H1 (cell line): ENCODE data around the gene BNIP2. TPM values are rescaled to one million over a fixed set of nuclear protein-coding genes. Genes with fewer than 3 reads are reported as not detected.

Source experiments
- CTCF ChIA-PET: fragments of 300-600 bp; sonication (Branson Sonifier 250); formaldehyde crosslinking; loops from one replicate; lab custom pipeline; 2021; ENCODE audit not compliant: partially characterized antibody; lab: Charles Lee
- POLR2A ChIA-PET: fragments of 300-600 bp; sonication (Branson Sonifier 250); formaldehyde crosslinking; loops from one replicate; lab custom pipeline; 2021; ENCODE audit warnings: inconsistent platforms; ENCODE audit not compliant: partially characterized antibody; lab: Charles Lee
- DNase-seq, 2 experiments: peaks; one replicate each; pipeline versions ENCODE4 v3.0.0 to v3.0.0-alpha.2; 2010 to 2022; ENCODE audit warnings: low spot score in 2 of 2, low read depth in 1 of 2, mixed read lengths in 1 of 2
- FAIRE-seq: peaks from 2 replicates; lab custom pipeline; 2011; peaks lifted over from hg19 to GRCh38; lab: Jason Lieb, UNC
- H2AFZ ChIP-seq: 2 replicates; pipeline ENCODE4 v1.8.1; 2012; ENCODE audit warnings: low read length, inconsistent platforms
- H2AK5ac ChIP-seq: 2 replicates; pipeline ENCODE4 v1.6.1; 2013; ENCODE audit warnings: low read depth, low read length
- H2BK120ac ChIP-seq: replicated peaks from 2 replicates; pipeline ENCODE3; 2013; ENCODE audit warnings: low read depth, low read length, inconsistent platforms
- H2BK12ac ChIP-seq: 2 replicates; pipeline ENCODE4 v1.6.1; 2013; ENCODE audit warnings: low read depth, low read length
- H2BK15ac ChIP-seq: 2 replicates; pipeline ENCODE4 v1.6.1; 2013; ENCODE audit warnings: low read length
- H2BK20ac ChIP-seq: 2 replicates; pipeline ENCODE4 v1.6.1; 2013; ENCODE audit warnings: low read length
- H2BK5ac ChIP-seq: 2 replicates; pipeline ENCODE4 v1.6.1; 2013; ENCODE audit warnings: low read depth, low read length
- H3K14ac ChIP-seq: 2 replicates; pipeline ENCODE4 v1.6.1; 2013; ENCODE audit warnings: inconsistent platforms; ENCODE audit not compliant: insufficient read length
- H3K18ac ChIP-seq: 2 replicates; pipeline ENCODE4 v1.6.1; 2013; ENCODE audit warnings: low read length; ENCODE audit errors: extremely low read depth
- H3K23ac ChIP-seq: 2 replicates; pipeline ENCODE4 v1.6.1; 2013; ENCODE audit warnings: inconsistent platforms; ENCODE audit not compliant: insufficient read length
- H3K23me2 ChIP-seq: 2 replicates; pipeline ENCODE4 v1.6.1; 2013; ENCODE audit warnings: low read depth, low read length
- H3K27ac ChIP-seq: 2 replicates; pipeline ENCODE4 v1.6.1; 2011; ENCODE audit warnings: low read depth, low read length, inconsistent platforms
- H3K27me3 ChIP-seq, 4 experiments: replicated peaks in 1 of 4; 1 replicate in 1 of 4; 2 replicates in 3 of 4; pipeline versions ENCODE4 v1.6.1 to v1.8.1; 2011 to 2013; ENCODE audit warnings: low read length in 3 of 4, mild to moderate bottlenecking in 3 of 4, inconsistent platforms in 2 of 4, mixed read lengths in 2 of 4, moderate library complexity in 1 of 4; ENCODE audit not compliant: control insufficient read depth in 3 of 4, insufficient read depth in 3 of 4; ENCODE audit errors: extremely low read depth in 1 of 4
- H3K36me3 ChIP-seq, 4 experiments: 2 replicates each; pipeline versions ENCODE4 v1.6.1 to v1.8.1; 2011 to 2013; ENCODE audit warnings: mild to moderate bottlenecking in 4 of 4, low read length in 3 of 4, moderate library complexity in 2 of 4, control low read depth in 1 of 4, inconsistent platforms in 1 of 4; ENCODE audit not compliant: insufficient read depth in 4 of 4, control insufficient read depth in 2 of 4
- H3K4ac ChIP-seq: replicated peaks from 2 replicates; pipeline ENCODE3; 2013; ENCODE audit warnings: low read length, low read depth, mixed read lengths, inconsistent platforms; ENCODE audit not compliant: insufficient read length
- H3K4me1 ChIP-seq, 4 experiments: replicated peaks in 1 of 4; 1 replicate in 1 of 4; 2 replicates in 3 of 4; pipeline versions ENCODE4 v1.6.1 to v1.8.1; 2011 to 2013; ENCODE audit warnings: low read length in 3 of 4, inconsistent platforms in 2 of 4, mixed read lengths in 1 of 4; ENCODE audit not compliant: insufficient read depth in 4 of 4, control insufficient read depth in 3 of 4
- H3K4me2 ChIP-seq, 2 experiments: 2 replicates each; pipeline versions ENCODE4 v1.6.1 to v1.8.1; 2011 to 2013; ENCODE audit warnings: low read depth in 2 of 2, low read length in 2 of 2, control low read depth in 1 of 2, inconsistent platforms in 1 of 2, mild to moderate bottlenecking in 1 of 2; ENCODE audit not compliant: insufficient read depth in 1 of 2
- H3K4me3 ChIP-seq, 4 experiments: fragments of 200-600, 300-600 bp in 1 of 4; sonication (generic), shearing (Covaris generic), sonication (Bioruptor Twin) in 1 of 4; 2 replicates each; pipeline versions ENCODE4 v1.5.1 to v1.8.1; 2011 to 2016; ENCODE audit warnings: low read length in 4 of 4, low read depth in 3 of 4, control low read depth in 2 of 4, inconsistent platforms in 2 of 4, mild to moderate bottlenecking in 2 of 4, mixed read lengths in 1 of 4, moderate library complexity in 1 of 4; ENCODE audit not compliant: insufficient read depth in 2 of 4; ENCODE audit errors: extremely low read depth in 1 of 4
- H3K56ac ChIP-seq: replicated peaks from 2 replicates; pipeline ENCODE3; 2013; ENCODE audit warnings: low read depth, mild to moderate bottlenecking, mixed read lengths, low read length, inconsistent platforms; ENCODE audit not compliant: insufficient read length
- H3K79me1 ChIP-seq: 2 replicates; pipeline ENCODE4 v1.6.1; 2013; ENCODE audit warnings: low read depth, low read length, control low read depth
- H3K79me2 ChIP-seq, 2 experiments: 2 replicates each; pipeline versions ENCODE4 v1.6.1 to v1.8.1; 2012 to 2013; ENCODE audit warnings: low read length in 2 of 2, mild to moderate bottlenecking in 2 of 2, inconsistent platforms in 1 of 2; ENCODE audit not compliant: insufficient read depth in 2 of 2, control insufficient read depth in 1 of 2
- H3K9ac ChIP-seq, 4 experiments: replicated peaks in 1 of 4; 1 replicate in 1 of 4; 2 replicates in 3 of 4; pipeline versions ENCODE4 v1.6.1 to v1.8.1; 2011 to 2013; ENCODE audit warnings: low read depth in 3 of 4, low read length in 3 of 4, control low read depth in 2 of 4, mild to moderate bottlenecking in 2 of 4, moderate library complexity in 2 of 4, inconsistent platforms in 1 of 4; ENCODE audit errors: extremely low read depth in 1 of 4
- H3K9me3 ChIP-seq, 2 experiments: 2 replicates each; pipeline versions ENCODE4 v1.6.1 to v1.8.1; 2012 to 2013; ENCODE audit warnings: mild to moderate bottlenecking in 2 of 2, moderate library complexity in 2 of 2, control low read depth in 1 of 2, inconsistent platforms in 1 of 2, low read depth in 1 of 2, low read length in 1 of 2, mixed read lengths in 1 of 2; ENCODE audit not compliant: insufficient read depth in 2 of 2
- H4K20me1 ChIP-seq, 2 experiments: replicated peaks in 1 of 2; 2 replicates each; pipeline versions ENCODE3 to v1.8.1; 2011 to 2013; ENCODE audit warnings: inconsistent platforms in 2 of 2, low read length in 2 of 2, mild to moderate bottlenecking in 1 of 2; ENCODE audit not compliant: insufficient read depth in 2 of 2, control insufficient read depth in 1 of 2
- H4K5ac ChIP-seq: 2 replicates; pipeline ENCODE4 v1.6.1; 2013; ENCODE audit warnings: low read length, low read depth, mixed read lengths, inconsistent platforms; ENCODE audit not compliant: insufficient read length
- H4K8ac ChIP-seq: 2 replicates; pipeline ENCODE4 v1.8.0; 2013; ENCODE audit warnings: mild to moderate bottlenecking, moderate library complexity, low read length, inconsistent platforms; ENCODE audit not compliant: insufficient read depth; ENCODE audit errors: extremely low read depth
- H4K91ac ChIP-seq: replicated peaks from 2 replicates; pipeline ENCODE3; 2013; ENCODE audit warnings: low read length, mixed read lengths, inconsistent platforms; ENCODE audit not compliant: insufficient read length
- BACH1 ChIP-seq: IDR thresholded peaks from 2 replicates; pipeline ENCODE4 v1.6.1; 2012; ENCODE audit warnings: low read length, improper control_type of control experiment
- EP300 ChIP-seq, 2 experiments: IDR thresholded peaks; 1 replicate in 1 of 2; 2 replicates in 1 of 2; pipeline ENCODE4 v1.6.1; 2011 to 2012; ENCODE audit warnings: low read depth in 2 of 2, low read length in 2 of 2, mild to moderate bottlenecking in 2 of 2, borderline replicate concordance in 1 of 2, inconsistent platforms in 1 of 2, moderate library complexity in 1 of 2
- GTF2F1 ChIP-seq: IDR thresholded peaks from 2 replicates; pipeline ENCODE4 v1.6.1; 2012; ENCODE audit warnings: low read depth, low read length, improper control_type of control experiment, borderline replicate concordance
- HDAC6 ChIP-seq: IDR thresholded peaks from one replicate; pipeline ENCODE4 v1.7.1; 2012; ENCODE audit warnings: low read depth, mild to moderate bottlenecking, inconsistent platforms, low read length, moderate library complexity
- KDM4A ChIP-seq: IDR thresholded peaks from one replicate; pipeline ENCODE4 v1.7.1; 2012; ENCODE audit warnings: low read depth, mild to moderate bottlenecking, moderate library complexity, low read length, inconsistent platforms; ENCODE audit not compliant: severe bottlenecking
- KDM5A ChIP-seq: fragments of 200-600 bp; IDR thresholded peaks from 2 replicates; pipeline ENCODE4 v1.7.1; 2012; ENCODE audit warnings: mild to moderate bottlenecking, low read length, inconsistent platforms, mixed read lengths
- NRF1 ChIP-seq: IDR thresholded peaks from 2 replicates; pipeline ENCODE4 v1.6.1; 2011; ENCODE audit warnings: mild to moderate bottlenecking, low read depth, low read length, improper control_type of control experiment
- RAD21 ChIP-seq, 2 experiments: IDR thresholded peaks in 1 of 2; conservative IDR thresholded peaks in 1 of 2; 2 replicates each; pipeline ENCODE4 v1.6.1; 2011; ENCODE audit warnings: low read depth in 2 of 2, low read length in 2 of 2, improper control_type of control experiment in 1 of 2, inconsistent platforms in 1 of 2, mild to moderate bottlenecking in 1 of 2, moderate library complexity in 1 of 2
- SP4 ChIP-seq: IDR thresholded peaks from 2 replicates; pipeline ENCODE4 v1.6.1; 2012; ENCODE audit warnings: low read length, inconsistent platforms
- WGBS, 2 experiments: shearing (Covaris generic) in 1 of 2; methylation state at CpG; one replicate each; pipeline versions ENCODE4 v1.1.6 to v1.1.7; 2013 to 2015; ENCODE audit warnings: low lambda C conversion rate in 2 of 2, mixed read lengths in 2 of 2, inconsistent platforms in 1 of 2, low coverage in 1 of 2, missing lambda C conversion rate in 1 of 2; ENCODE audit not compliant: insufficient replicate concordance in 2 of 2, insufficient coverage in 1 of 2, insufficient read length in 1 of 2; ENCODE audit errors: extremely low coverage in 1 of 2, missing lambda C conversion rate in 1 of 2; 5-methylcytosine and 5-hydroxymethylcytosine counted together
- polyA plus RNA-seq, 7 experiments: library from polyadenylated mRNA; depleted of rRNA in 3 of 7; stranded (reverse) in 5 of 7; unstranded in 2 of 7; fragments of >200 nt in 5 of 7; fragments of 200-250 nt in 2 of 7; gene quantifications; 1 replicate in 5 of 7; 2 replicates in 1 of 7; 4 replicates in 1 of 7; pipeline versions ENCODE4 v1.2.1 to v1.2.3, GENCODE V29; 2011 to 2013; ENCODE audit warnings: missing spikeins in 2 of 7, mixed read lengths in 2 of 7
- total RNA-seq: library from RNA; stranded (reverse); fragmentation: NEBNext Ultra II Directional; extraction: Animal tissue kit (Norgen Biotek cat#: 25700); gene quantifications from 2 replicates; pipeline ENCODE4 v1.2.1, GENCODE V29; 2021
- TF ChIP-seq, protein P1 (sequence below): IDR thresholded peaks from 2 replicates; pipeline ENCODE4 v1.6.1; 2012; ENCODE audit warnings: inconsistent platforms
- TF ChIP-seq, protein P2 (sequence below), 3 experiments: IDR thresholded peaks; 1 replicate in 2 of 3; 2 replicates in 1 of 3; pipeline versions ENCODE4 v1.5.1 to v1.6.1; 2011; ENCODE audit warnings: low read length in 3 of 3, mild to moderate bottlenecking in 3 of 3, inconsistent platforms in 2 of 3, low read depth in 1 of 3, moderate library complexity in 1 of 3; ENCODE audit not compliant: insufficient read depth in 1 of 3; ENCODE audit errors: control extremely low read depth in 1 of 3

The BNIP2 gene
- total and polyA plus RNA-seq, 2 of the 8 experiments (the other 6 are each of a cell fraction or from before 2014, with no cell fraction given), result 11.8 to 40.6 TPM

DNA sequence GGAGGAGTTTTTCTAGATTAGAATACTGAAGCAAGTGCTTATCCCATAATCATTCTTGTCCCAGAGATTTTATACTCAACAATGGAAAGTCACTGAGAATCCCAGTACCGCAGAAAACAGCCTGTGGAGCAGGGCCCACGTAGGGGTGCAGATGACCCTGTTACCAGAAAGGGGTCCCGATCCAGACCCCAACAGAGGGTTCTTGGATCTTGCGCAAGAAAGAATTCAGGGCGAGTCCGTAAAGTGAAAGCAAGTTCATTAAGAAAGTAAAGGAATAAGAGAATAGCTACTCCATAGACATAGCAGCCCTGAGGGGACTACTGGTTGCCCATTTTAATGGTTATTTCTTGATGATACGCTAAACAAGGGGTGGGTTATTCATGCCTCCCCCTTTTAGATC, 75.0 kb downstream of the BNIP2 start:
- FAIRE-seq, result no peak
- no peaks in the 10 kb centered on the region for H3K79me2 ChIP-seq
- no peak overlapping the region for H2BK120ac ChIP-seq
- H4K5ac ChIP-seq, result no peak overlapping the region
- no peak overlapping the region for H2AK5ac ChIP-seq
- no peak overlapping the region for H2BK15ac ChIP-seq
- H4K8ac ChIP-seq, result no peak overlapping the region
- H2BK12ac ChIP-seq, result no peak overlapping the region
- no peak overlapping the region for H3K23ac ChIP-seq
- no peak overlapping the region for H3K14ac ChIP-seq
- H2AFZ ChIP-seq, result no peak overlapping the region
- no peak overlapping the region for H3K9ac ChIP-seq
- H3K56ac ChIP-seq, result no peak overlapping the region
- CTCF ChIA-PET, result interaction anchor here (0.6 to 6.6 kb wide), 2 partner anchors 81 to 750 kb away, joined by 3 to 39 read pairs; no protein-coding TSS in a partner anchor
- H4K91ac ChIP-seq, result no peak overlapping the region
- no peaks in the 10 kb centered on the region for H3K27me3 ChIP-seq
- H3K23me2 ChIP-seq, result peaks cover 1% of the 10 kb centered on the region; the same call in 1 of the 2 replicates
- H3K9me3 ChIP-seq, result no peaks in the 10 kb centered on the region
- no peaks in the 10 kb centered on the region for H3K4me1 ChIP-seq
- no peak overlapping the region for H2BK20ac ChIP-seq
- H4K20me1 ChIP-seq, result no peaks in the 10 kb centered on the region
- no peak overlapping the region for H3K27ac ChIP-seq
- H3K36me3 ChIP-seq, result no peaks in the 10 kb centered on the region
- no peak overlapping the region for H3K4ac ChIP-seq
- DNase-seq, result no peak
- no peak overlapping the region for H3K4me3 ChIP-seq
- no peak overlapping the region for H3K18ac ChIP-seq
- no peak overlapping the region for H3K4me2 ChIP-seq
- 90% methylated on average over 7 of the region's 7 CpGs; no CpG with 5 or more reads in 1 of the 2 experiments for WGBS, 2 experiments
- H3K79me1 ChIP-seq, result no peaks in the 10 kb centered on the region
- POLR2A ChIA-PET, result no interaction called here
- H2BK5ac ChIP-seq, result no peak overlapping the region
- TF ChIP-seq KDM5A (no peak), SP4 (no peak), KDM4A (no peak), RAD21 (IDR thresholded peaks at IDR 0.05 in 1 of 2, conservative IDR thresholded peaks at IDR 0.05 in 1 of 2; ENCODE audit: low read depth in 2 of 2, low read length in 2 of 2) (no peak), BACH1 (no peak), GTF2F1 (no peak), EP300 (IDR thresholded peaks at IDR 0.05; ENCODE audit: borderline replicate concordance in 1 of 2, low read depth in 2 of 2, low read length in 2 of 2) (no peak), NRF1 (no peak), HDAC6 (no peak)
- TF ChIP-seq, protein P1, sequence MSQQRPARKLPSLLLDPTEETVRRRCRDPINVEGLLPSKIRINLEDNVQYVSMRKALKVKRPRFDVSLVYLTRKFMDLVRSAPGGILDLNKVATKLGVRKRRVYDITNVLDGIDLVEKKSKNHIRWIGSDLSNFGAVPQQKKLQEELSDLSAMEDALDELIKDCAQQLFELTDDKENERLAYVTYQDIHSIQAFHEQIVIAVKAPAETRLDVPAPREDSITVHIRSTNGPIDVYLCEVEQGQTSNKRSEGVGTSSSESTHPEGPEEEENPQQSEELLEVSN, result no peak
- TF ChIP-seq, protein P2, sequence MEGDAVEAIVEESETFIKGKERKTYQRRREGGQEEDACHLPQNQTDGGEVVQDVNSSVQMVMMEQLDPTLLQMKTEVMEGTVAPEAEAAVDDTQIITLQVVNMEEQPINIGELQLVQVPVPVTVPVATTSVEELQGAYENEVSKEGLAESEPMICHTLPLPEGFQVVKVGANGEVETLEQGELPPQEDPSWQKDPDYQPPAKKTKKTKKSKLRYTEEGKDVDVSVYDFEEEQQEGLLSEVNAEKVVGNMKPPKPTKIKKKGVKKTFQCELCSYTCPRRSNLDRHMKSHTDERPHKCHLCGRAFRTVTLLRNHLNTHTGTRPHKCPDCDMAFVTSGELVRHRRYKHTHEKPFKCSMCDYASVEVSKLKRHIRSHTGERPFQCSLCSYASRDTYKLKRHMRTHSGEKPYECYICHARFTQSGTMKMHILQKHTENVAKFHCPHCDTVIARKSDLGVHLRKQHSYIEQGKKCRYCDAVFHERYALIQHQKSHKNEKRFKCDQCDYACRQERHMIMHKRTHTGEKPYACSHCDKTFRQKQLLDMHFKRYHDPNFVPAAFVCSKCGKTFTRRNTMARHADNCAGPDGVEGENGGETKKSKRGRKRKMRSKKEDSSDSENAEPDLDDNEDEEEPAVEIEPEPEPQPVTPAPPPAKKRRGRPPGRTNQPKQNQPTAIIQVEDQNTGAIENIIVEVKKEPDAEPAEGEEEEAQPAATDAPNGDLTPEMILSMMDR (IDR thresholded peaks at IDR 0.05; ENCODE audit: control extremely low read depth in 1 of 3, insufficient read depth in 1 of 3, low read depth in 1 of 3, low read length in 3 of 3), result no peak
